Heart left ventricle (tissue), 13 donors: ENCODE results near the gene HS3ST1.

Experiments
- CTCF ChIP-seq, 12 donors: fragments of 200-600 bp; sonication (generic) in 4 of 12; IDR thresholded peaks; one replicate each; pipeline versions ENCODE4 v1.5.0 to v1.8.0; 2018 to 2022; ENCODE audit warnings: antibody characterized with exemption in 12 of 12, mild to moderate bottlenecking in 5 of 12
- POLR2A ChIP-seq, 2 donors: fragments of 450-650 bp; IDR thresholded peaks; one replicate each; pipeline ENCODE4 v1.6.1; 2017; ENCODE audit warnings: antibody characterized with exemption in 2 of 2, mild to moderate bottlenecking in 2 of 2, moderate library complexity in 2 of 2
- donor health status: ischemic (EF 13 %, LVEDD 7.1; RV severe dilation, severe dysfunction).
- donor health status: DM: no; HTN: yes; CAD: no.
- donor health status: DM: no; HTN: no; CAD: no.
- donor health status: ischemic (EF 25% LVEDD 6.9; RV normal size, moderate dysfunction).
- donor health status: ischemic (EF 25% LVEDD 5.7; RV mildly dilated, moderate dysfunction).
- donor health status: ischemic (EF 35%, LVEDD 5.7; RV mildly dilated, moderate dysfunction).
- donor health status: nonischemic (EF 11% LVEDD 7.7; RV severe dilation, severe dysfunction).
- donor health status: DM: yes; HTN: yes; CAD: no.
- donor health status: PGD.
- donor health status: ischemic (EF 29% LVEDD 5.4; RV normal size, mild dysfunction).
- donor health status: nonischemic (EF 23%, LVEDD 6.1; RV moderate dilation, normal function).

DNA sequence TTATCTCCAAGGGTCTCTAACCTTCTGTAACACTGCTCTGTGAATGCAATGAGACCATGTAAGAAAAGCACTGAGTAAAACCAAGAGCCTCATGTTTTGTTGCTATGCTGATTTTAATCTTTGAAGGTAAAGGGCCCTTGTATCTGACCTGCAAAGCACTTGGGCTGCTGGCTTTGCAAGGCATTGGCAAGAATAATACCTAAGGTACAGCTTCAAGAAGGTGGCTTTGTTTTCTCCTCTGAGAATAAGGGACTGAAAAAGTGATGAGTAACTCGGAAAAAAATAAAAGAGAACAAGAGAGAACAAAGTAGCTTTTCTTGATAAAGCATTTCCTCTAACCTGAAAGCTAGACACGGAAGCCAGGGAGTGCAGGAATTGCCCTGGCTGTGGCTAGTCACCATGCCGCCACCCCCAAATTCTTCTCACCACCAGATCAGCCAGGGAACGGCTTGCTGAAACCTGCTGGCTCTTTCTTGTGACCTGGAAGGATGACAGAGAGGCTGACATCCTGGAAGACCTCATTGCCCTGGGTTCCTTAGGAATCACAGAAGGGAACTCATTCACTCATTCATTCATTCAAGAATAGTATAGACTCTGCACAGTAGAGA lies 41.8 kb upstream of the HS3ST1 start:
- no peak for TF ChIP-seq CTCF (IDR thresholded peaks at IDR 0.05)
- no peak for TF ChIP-seq POLR2A (IDR thresholded peaks at IDR 0.05)
